ENCODE measurements around the gene PTPRZ1. TPM values are rescaled to one million over a fixed set of nuclear protein-coding genes. Genes with fewer than 3 reads are reported as not detected.

Gene PTPRZ1
- total RNA-seq, 3 donors from 2014 or later: 0.49 to 9.1 (median 0.67) TPM

DNA sequence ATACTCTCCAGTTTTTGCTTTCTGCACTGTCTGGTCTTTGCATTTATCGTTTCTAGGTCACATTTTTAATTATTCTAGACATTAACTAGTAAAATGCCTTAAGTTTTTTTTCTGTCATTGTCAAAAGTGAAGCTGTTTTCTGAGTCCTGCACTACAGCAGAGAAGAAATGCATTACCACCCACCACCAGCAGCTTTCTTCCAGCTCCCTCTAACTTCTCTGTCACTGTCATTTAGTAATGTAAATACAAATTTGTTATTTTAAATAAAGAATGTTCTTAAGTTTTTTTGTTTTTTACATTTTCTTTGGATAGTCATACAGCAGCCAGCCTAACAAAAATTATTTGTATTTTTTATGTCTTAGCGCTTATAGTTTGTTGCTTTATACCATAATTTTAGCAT lies 18.8 kb downstream of the PTPRZ1 start:
- H3K4me1 ChIP-seq (ENCODE audit: low read depth): no peaks in the 10 kb centered on the region
- TF ChIP-seq, protein P1, sequence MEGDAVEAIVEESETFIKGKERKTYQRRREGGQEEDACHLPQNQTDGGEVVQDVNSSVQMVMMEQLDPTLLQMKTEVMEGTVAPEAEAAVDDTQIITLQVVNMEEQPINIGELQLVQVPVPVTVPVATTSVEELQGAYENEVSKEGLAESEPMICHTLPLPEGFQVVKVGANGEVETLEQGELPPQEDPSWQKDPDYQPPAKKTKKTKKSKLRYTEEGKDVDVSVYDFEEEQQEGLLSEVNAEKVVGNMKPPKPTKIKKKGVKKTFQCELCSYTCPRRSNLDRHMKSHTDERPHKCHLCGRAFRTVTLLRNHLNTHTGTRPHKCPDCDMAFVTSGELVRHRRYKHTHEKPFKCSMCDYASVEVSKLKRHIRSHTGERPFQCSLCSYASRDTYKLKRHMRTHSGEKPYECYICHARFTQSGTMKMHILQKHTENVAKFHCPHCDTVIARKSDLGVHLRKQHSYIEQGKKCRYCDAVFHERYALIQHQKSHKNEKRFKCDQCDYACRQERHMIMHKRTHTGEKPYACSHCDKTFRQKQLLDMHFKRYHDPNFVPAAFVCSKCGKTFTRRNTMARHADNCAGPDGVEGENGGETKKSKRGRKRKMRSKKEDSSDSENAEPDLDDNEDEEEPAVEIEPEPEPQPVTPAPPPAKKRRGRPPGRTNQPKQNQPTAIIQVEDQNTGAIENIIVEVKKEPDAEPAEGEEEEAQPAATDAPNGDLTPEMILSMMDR (IDR thresholded peaks at IDR 0.05): no peak
- ATAC-seq: no peak
- intact Hi-C loops (cut with DNase I, micrococcal nuclease): no loop called here
- no peaks in the 10 kb centered on the region for H3K36me3 ChIP-seq (ENCODE audit: low read depth)
- no peak for DNase-seq
- H3K9me3 ChIP-seq: no peaks in the 10 kb centered on the region
- H3K4me3 ChIP-seq: no peak overlapping the region

DNA sequence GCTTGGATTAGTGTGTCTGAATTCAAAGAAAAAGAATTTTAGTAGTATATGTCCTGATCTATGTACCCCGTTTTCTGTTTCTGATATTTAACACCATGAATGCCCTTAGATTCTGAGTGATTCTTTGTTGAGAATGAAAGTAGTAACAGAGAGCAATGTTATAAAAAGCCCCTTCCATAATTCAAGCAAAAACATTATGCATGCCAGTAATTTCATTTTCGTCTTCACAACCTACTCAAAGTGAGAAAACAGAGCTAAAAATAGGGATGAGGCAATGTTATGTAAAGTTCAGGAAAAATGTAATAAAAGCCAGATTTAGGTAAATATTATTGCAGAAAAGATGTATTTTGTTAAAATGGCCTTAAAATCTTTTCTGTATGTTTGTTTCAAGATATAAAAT lies 28.1 kb downstream of the PTPRZ1 start:
- TF ChIP-seq, protein P1 (IDR thresholded peaks at IDR 0.05): no peak
- intact Hi-C loops (cut with DNase I, micrococcal nuclease): no loop called here
- H3K4me1 ChIP-seq (ENCODE audit: low read depth): no peaks in the 10 kb centered on the region
- DNase-seq (no peak), ATAC-seq (no peak)
- H3K36me3 ChIP-seq (ENCODE audit: low read depth): no peaks in the 10 kb centered on the region
- no peaks in the 10 kb centered on the region for H3K9me3 ChIP-seq
- H3K4me3 ChIP-seq: no peak overlapping the region

DNA sequence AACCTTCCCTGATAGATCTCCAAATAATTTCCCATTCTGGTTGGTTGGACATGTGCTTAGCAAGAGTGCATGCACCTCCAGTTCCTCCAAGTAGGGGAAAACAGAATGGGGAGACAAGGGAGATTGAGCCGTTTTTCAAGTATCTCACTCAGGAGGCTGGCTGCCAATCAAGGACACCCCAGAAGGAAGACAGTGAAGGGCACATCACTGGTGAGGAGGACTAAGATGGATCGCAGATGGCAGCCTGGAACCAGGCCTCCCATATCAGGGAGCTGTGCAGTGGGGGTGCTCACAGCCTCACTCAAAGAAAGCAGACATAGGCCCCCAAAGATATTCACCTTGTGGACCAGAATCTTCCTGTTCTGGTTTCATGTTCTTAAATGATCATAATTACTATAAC lies 31.2 kb downstream of the PTPRZ1 start:
- DNase-seq: no peak
- H3K4me1 ChIP-seq (ENCODE audit: low read depth): no peaks in the 10 kb centered on the region
- intact Hi-C loops (cut with DNase I, micrococcal nuclease): no loop called here
- TF ChIP-seq, protein P1 (IDR thresholded peaks at IDR 0.05): no peak
- no peak for ATAC-seq
- H3K4me3 ChIP-seq: no peak overlapping the region
- no peaks in the 10 kb centered on the region for H3K36me3 ChIP-seq (ENCODE audit: low read depth)
- H3K9me3 ChIP-seq: no peaks in the 10 kb centered on the region

DNA sequence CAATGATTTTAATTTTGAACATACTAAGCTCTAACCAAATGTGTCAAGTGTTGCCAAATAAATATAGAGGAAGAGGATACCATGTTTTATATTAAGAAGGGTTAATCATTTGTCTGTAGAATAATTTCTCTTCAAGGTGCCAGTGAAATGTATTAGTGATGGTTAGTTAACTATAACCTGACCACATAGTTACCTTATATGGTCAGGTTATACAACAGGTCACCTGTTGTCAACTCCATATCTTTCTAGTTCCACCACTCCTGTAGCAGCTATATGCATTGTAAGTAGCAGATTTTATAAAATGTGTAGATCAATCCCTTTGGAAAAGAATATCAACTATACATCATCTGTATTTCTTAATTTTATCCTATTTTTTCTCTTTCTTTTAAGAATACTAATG lies 35.1 kb downstream of the PTPRZ1 start:
- Histone ChIP-seq H3K36me3 (ENCODE audit: low read depth) (no peaks in the 10 kb centered on the region), H3K4me1 (ENCODE audit: low read depth) (no peaks in the 10 kb centered on the region), H3K4me3 (no peak overlapping the region), H3K9me3 (no peaks in the 10 kb centered on the region)
- intact Hi-C loops (cut with DNase I, micrococcal nuclease): no loop called here
- TF ChIP-seq, protein P1 (IDR thresholded peaks at IDR 0.05): no peak
- DNase-seq (no peak), ATAC-seq (no peak)

DNA sequence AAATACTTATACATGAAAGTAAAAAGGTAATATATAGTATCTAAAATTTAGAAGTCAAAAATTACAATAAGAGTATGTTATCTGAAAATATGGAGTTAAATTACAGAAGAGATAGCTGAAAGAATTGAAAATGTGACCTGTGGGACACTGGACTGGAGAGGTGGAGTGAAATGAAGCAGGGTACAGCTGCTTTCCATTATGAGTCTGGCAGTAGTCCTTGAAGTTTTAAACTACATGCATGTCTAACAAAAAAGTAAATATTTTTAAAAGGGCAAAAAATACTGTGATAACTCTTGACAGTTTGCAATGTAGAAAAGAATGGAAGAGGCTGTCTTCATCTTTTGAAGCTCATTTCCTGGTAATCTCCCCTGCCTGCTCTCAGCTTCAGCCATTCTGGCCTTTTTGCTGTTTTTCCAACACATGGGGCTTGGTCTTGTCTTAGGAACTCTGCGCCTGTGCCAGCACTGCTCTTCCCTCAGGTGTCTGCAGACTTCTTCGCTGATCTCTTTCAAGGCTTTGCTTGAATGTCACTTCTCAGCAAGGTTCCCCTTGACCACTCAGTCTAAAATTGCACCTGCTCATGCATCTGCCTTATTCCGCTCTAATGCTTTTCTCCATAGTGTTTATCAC lies 36.9 kb downstream of the PTPRZ1 start:
- intact Hi-C loops (cut with DNase I, micrococcal nuclease): no loop called here
- TF ChIP-seq, protein P1 (IDR thresholded peaks at IDR 0.05): no peak
- Histone ChIP-seq H3K4me1 (ENCODE audit: low read depth) (no peaks in the 10 kb centered on the region), H3K4me3 (no peak overlapping the region), H3K36me3 (ENCODE audit: low read depth) (no peaks in the 10 kb centered on the region), H3K9me3 (no peaks in the 10 kb centered on the region)
- DNase-seq (no peak), ATAC-seq (no peak)
